NCI-H1048 (cell line): Measurements from ENCODE around the gene RHOH.

Experiments
- DNase-seq: peaks from one replicate; lab custom pipeline; 2025; lab: John Stamatoyannopoulos, UW

Gene RHOH

GRCh38 chr4:40238008-40238699 is 41.3 kb downstream of the RHOH start:
- no peak for DNase-seq

- DNase-seq: no peak
Measured at GRCh38 chr4:40238700-40239548, 42.1 kb downstream of the RHOH start.

GRCh38 chr4:40240040-40240653 is 43.3 kb downstream of the RHOH start:
- DNase-seq: no peak

- DNase-seq: no peak
Measured at GRCh38 chr4:40241026-40241425, 44.2 kb downstream of the RHOH start.

GRCh38 chr4:40241941-40242340 is 45.1 kb downstream of the RHOH start:
- DNase-seq: no peak

GRCh38 chr4:40243386-40243948 is 46.6 kb downstream of the RHOH start:
- no peak for DNase-seq

- no peak for DNase-seq
Measured at GRCh38 chr4:40244606-40245005, 47.8 kb downstream of the RHOH start.

DNA sequence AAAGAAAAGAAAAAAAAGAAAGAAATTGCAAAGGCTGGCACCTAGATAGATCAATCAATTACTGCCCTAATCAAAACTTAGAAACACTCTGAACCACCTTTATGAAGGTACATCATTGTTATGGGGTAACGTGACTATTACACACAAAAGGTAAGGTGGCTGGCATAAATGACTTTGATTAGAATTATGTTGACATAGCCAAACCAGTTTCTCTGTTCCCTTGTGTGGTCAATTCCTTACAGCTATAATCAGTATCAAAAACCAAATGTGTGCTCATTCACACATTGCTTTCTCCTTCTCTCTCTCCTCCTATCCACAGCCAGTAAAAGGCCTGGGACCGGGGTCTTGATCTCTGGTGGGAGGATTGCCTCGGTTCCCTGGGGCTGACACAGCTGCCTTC is 48.7 kb downstream of the RHOH start:
- no peak for DNase-seq

DNA sequence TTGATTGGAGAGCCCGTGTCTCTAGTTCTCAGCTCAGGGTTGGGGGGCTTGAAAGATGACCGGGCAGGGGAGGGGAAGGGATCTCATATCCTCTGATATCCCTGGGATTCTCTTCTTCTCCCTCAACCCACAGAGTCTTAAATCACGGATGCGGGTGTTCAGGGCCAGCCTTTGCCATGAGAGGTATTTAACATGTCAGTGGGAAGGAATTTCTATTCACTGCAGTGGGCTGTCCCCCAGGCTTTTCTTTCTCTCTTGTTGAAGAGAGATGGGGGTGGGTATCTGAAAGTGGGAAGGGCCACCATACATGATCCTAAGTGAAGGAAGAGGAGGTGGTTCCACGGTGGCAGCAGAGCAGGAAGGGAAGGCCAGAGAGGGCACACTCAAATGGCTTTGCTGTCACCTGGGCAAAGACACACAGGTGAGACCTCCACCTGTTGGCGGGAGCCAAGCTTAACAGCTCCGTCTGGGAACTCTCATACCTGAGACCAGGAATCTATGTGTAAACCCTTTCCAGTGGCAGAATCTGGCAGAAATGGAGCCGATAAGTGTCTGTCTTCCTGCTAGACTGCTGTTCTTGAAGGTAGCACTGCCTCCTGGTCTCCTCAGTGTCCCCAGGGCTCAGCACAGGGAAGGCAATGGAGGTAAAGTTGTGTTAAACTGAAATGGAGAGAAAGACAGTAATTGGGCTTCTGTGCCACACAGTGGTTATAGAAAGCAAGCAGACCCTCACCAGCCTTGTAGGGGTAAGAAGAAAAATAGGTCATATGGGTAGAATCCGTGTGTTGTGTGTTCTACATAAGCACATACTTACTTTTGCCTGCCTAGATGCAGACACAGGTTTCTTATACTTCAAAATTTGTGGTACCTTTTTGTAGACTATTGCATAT is 49.4 kb downstream of the RHOH start:
- no peak for DNase-seq

DNA sequence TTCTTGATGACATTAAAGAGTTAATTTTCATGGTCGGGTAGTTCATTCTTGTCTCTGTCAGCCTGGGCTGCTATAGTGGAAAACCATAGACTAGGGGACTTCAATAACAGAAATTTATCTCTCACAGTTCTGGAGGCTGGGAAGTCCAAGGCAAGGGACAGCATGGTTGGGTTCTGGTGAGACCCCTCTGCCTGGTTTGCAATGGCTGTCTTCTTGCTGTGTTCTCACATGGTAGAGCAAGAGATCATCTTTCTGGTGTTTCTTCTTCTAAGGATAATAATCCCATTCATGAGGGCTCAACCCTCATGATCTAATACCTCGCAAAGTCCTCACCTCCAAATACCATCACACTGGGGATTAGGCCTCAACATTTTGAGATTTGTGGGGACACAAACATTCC is 50.1 kb downstream of the RHOH start:
- DNase-seq: no peak

GRCh38 chr4:40247350-40247749 is 50.5 kb downstream of the RHOH start:
- DNase-seq: no peak

- no peak for DNase-seq
Measured at GRCh38 chr4:40251366-40251765, 54.5 kb downstream of the RHOH start.

GRCh38 chr4:40253906-40254305 is 57.1 kb downstream of the RHOH start:
- no peak for DNase-seq

DNA sequence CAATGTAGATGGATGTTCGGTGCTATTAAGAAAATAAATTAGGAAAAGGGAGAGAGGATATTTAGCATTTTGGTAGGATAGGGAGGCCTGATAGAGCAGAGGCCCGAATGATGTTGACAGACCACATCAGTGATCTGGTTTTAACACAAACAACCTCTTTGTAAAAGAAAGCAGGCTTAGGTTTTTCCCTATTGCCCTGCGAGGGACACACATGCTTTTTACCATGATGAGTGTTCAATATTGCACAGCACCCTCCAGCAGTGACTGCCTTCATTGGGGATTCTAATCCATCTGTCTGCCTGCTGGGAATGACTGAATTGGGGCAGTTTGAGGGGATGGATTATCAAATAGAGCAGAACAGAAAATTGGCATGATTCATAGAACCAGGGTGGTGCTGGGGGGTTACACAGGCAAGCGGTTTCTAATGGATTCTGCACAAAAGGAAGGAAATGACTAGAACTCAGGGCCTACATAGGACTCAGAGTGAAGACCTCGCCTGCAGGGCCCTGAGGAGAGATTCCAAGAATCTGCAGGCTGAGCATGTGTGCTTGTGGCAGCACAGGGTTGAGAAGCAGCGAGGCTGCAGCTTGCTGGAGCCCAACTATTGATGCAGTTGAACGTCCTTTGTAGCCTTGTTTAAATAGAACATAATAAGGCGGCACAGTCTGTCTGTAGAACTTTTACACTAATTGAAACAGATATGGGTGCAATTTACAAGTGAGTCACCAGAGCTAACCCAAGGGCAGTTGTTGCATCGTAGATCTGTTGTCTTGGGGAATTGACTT is 58.0 kb downstream of the RHOH start:
- no peak for DNase-seq

DNA sequence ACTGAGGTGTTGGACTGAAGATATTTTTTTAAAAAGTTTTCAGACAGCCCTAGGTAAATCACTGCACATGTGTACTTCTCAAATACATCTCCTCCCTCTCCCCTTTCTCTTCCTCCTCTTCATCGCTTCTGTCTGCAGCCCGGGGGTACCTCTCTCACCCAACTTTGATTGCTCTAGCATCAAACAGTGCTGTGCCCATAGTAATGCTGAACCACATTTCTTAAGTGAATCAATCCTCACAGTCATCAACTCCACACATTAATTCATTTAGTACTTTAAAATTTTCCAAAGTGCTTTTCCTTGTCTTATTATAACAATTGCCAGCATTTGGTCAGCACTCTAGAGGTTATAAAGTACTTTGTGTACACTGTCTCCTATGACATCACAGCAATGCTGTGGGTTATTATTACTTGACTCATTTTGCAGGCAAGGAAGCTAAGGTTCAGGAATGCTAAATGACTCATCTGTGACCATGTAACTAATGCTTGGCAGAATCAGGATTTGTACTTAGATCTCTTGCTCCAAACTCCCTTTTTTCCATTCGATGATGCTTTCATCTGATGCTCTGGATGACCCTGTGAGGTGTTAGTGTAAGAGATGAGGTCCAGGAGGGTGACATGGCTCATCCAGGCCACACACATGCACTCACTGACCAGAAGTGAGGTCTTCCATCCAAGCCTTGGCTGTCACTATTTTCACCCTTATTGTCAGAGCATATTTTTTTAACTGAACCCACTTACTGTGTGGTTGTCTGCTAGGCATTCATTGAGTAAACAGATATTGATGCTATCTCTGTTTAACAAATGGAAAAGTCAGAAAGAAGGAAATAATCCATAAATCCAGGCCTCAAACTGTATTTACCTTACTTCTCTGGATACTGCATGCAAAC is 58.8 kb downstream of the RHOH start:
- DNase-seq: no peak

GRCh38 chr4:40256329-40256728 is 59.5 kb downstream of the RHOH start:
- DNase-seq: no peak

GRCh38 chr4:40256817-40257216 is 60.0 kb downstream of the RHOH start:
- DNase-seq: no peak

GRCh38 chr4:40258627-40259026 is 61.8 kb downstream of the RHOH start:
- DNase-seq: no peak

- DNase-seq: no peak
Measured at GRCh38 chr4:40261231-40262076, 64.6 kb downstream of the RHOH start.
